NCI-H2196 treated with DMSO at 0.1 percent for 48 hours (cell line): ENCODE measurements around the gene TTYH1.

Experiments
- DNase-seq: peaks from one replicate; lab custom pipeline; 2025; ENCODE audit not compliant: unreplicated experiment; lab: John Stamatoyannopoulos, UW

TTYH1 gene

DNA sequence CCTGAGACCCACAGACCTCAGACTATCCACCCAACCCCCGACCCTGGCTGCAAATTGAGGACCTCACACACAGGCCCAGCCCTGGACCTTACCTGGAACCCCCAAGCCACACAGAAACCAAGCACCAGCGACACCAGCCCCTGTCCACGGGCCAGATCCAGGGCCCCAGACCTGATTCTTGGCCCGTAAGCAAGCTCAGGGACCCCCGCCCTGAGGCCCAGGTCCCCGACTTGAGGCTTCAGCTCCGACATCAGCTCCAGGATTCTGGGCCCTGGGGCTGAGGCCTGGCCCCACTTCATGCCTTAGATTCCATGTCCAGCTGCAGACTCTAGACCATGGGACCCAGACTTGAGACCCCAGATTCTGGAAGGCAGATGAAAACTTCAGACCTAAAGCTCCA is 6.3 kb downstream of the TTYH1 start:
- no peak for DNase-seq

DNA sequence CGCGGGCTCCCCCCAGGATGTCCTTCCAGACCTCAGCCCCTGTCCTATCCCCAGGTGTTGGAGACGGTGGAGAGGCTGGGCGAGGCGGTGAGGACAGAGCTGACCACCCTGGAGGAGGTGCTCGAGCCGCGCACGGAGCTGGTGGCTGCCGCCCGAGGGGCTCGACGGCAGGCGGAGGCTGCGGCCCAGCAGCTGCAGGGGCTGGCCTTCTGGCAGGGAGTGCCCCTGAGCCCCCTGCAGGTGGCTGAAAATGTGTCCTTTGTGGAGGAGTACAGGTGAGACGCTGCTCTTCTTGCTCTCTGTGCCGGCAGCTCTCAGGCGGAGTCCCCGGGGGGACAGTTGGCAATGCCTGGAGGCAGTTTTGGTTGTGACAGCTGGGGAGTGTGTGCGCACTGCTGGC is 6.9 kb downstream of the TTYH1 start:
- DNase-seq, result no peak

DNA sequence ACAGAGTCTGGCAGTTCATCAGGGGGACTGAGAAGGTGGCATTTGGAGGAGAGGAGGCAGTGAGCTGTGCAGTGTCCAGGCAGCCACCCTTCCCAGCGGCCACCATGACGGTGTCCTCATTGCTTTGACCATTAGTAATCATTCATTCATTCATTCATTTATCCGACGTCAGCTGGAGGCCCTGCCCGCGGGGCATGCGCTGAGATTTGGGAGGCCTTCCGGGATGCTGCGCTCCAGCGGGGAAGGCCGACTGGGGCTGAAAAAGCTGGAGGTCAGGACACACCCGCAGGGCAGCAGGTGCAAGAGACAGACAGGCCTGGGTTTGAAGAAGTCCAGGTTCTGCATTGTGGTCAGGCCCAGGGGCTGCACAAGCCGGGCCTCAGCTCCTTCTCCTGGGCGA is 8.9 kb downstream of the TTYH1 start:
- no peak for DNase-seq

DNA sequence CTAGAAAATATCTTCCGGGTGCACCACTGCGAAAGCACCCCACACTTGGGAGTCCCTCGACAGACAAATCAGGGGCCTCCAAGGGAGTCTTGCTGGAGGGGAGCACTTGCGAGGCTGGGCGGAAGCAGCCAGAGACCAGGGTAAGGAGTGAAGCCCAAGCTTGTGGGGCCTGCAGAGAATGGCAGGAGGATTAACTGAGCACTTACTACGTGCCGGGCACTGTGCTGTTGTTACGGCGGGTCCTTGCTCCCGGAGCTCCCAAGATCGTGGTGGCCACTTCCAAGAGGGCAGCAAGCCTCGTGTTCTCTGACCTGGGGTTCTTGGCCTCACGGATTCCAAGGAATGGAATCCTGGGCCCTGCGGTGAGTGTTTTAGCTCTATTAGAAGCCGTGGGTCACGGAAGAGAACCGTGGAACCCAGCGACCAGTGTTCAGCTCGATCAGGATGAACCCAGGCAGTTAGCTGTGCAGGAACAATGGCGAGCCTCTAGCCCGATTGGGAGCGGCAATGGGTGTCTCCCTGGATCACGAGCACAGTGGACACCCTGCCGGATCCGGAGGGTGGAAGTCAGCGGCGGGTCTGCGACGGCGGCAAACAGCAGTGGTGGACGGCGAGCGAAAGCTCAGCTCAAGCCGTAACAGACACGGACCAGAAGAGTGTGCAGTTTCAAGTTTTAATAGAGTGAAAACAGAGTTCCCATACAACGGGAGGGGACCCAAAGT is 9.6 kb downstream of the TTYH1 start:
- DNase-seq, result no peak

DNA sequence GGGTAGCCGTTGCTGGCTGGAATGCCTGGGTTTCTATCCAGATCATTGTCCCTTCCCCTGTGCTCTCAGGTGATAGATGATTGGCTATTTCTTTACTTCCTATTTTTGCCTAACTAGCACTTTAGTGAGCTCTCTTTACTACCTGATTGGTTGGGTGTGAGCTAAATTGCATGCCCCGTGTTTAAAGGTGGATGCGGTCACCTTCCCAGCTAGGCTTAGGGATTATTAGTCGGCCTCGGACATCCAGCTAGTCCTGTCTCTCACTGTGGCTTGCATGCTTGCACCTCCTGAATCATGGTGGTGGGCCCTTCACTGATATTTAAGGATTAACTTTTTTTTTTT is 10.1 kb downstream of the TTYH1 start:
- no peak for DNase-seq

DNA sequence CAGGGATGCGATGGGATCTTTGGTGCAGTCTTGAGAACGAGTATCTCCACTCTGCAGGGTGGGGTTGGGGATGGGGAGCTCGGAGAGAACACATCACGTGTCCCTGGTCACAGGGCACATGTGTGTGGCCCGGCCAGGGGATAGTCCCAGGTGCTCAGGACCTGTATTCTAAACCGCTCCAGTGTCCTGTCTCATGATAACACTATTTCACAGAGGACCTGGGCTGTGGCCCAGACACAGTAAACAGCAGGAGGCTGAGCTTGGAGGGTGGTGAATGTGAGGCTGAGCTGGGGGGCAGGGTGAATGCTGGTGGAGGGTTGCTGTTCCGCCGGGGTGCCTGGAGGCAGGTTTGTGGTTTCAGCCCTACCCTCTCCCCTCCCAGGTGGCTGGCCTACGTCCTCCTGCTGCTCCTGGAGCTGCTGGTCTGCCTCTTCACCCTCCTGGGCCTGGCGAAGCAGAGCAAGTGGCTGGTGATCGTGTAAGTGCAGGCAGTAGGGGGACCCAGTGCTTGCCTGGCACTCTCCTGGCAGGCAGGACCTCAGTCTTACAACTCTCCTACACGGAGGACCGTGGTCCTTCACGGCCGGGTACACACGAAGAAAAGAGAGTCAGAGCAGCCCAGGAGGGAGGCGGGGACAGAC is 11.1 kb downstream of the TTYH1 start:
- no peak for DNase-seq

DNA sequence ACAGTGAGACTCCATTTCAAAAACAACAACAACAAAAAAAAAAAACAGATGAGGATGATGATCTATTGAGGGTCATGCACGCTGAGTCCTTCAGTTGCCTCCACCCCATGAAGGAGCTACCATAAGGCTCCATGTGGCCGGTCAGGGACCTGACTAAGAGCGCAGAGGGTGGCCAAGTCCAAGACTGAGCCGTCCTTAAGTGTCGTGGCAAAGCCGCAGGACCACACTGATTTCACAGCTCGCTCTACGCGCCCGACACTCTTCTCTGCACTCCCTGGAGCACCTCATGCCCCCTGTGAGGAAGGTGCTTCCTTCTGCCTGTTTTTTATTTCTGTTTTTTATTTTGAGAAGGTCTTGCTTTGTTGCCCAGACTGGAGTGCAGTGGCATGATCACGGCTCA is 12.3 kb downstream of the TTYH1 start:
- no peak for DNase-seq

DNA sequence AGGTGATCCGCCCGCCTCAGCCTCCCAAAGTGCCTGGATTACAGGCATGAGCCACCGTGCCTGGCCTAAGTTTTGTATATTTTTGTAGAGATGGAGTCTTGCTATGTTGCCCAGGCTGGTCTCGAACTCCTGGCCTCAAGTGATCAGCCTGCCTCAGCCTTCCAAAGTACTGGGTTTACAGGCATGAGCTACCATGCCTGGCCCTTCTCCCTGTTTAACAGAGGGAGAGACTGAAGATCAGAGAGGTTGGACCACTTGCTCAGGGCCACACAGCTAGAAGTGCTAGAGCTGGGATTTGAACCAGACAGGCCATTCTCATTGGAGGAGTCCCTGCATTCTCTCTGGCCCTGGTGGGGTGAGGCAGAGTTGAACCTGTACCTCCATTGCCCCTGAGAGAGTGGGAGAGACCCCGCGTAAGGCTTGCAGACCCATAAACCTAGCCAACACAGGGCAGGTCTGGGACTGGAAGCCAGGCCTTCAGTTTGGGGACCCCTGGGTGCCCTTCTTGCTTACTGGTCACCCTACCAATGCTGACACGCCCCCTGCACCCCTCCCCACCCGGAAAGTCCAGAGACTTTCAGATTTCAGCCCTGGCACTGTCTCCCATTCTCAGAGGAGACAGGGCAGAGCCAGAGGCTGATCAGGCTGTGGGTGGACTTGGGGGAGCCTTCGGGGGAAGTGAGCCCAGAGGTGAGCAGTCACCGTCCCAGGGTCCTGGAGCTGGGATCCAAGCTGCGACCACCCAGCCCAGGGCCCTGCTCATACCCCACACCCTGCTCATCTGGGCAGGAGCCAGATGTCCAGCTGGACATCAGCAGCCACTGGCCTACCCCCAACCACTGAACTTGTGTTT is 13.3 kb downstream of the TTYH1 start:
- DNase-seq, result no peak

DNA sequence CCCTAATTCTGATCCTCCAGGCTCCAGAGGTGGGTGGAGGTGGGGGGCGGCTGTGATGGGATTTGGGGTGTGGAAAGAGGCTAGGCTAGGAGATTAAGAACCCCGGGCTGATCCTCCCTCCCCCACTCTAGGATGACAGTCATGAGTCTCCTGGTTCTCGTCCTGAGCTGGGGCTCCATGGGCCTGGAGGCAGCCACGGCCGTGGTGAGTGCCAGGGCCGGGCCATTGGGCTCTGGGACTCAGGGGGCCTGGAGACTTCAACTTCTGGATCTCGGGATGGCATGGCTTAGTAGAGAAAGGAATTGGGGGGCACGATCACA is 13.9 kb downstream of the TTYH1 start:
- DNase-seq, result no peak

DNA sequence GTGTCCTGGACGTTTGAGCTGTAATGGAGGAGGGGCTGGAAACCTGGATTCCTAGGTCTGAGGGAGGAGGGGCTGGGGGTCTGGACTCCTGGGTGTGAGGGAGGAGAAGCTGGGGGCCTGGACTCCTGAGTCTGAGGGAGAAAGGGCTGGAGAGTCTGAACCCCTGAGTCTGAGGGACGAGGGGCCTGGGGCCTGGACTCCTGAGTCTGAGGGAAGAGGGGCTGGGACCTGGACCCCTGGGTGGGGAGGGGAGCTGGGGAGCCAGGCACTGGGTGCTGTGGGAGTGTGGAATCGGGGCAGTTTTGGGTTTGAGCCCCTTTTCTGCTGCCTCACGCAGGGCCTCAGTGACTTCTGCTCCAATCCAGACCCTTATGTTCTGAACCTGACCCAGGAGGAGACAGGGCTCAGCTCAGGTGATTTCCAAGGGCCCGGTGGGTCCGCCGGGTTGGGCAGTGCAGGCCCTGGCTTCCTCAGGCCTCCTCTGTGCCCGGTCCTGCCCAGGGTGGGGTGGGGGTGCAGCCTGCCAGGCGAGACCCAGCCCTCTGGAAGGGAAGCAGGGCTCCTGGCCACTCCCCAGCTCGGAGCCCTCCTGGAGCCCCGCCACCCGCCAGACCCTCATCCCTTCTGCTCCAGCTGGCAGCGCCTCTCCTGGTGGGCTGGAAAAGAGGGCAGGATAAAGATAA is 14.4 kb downstream of the TTYH1 start:
- no peak for DNase-seq

DNA sequence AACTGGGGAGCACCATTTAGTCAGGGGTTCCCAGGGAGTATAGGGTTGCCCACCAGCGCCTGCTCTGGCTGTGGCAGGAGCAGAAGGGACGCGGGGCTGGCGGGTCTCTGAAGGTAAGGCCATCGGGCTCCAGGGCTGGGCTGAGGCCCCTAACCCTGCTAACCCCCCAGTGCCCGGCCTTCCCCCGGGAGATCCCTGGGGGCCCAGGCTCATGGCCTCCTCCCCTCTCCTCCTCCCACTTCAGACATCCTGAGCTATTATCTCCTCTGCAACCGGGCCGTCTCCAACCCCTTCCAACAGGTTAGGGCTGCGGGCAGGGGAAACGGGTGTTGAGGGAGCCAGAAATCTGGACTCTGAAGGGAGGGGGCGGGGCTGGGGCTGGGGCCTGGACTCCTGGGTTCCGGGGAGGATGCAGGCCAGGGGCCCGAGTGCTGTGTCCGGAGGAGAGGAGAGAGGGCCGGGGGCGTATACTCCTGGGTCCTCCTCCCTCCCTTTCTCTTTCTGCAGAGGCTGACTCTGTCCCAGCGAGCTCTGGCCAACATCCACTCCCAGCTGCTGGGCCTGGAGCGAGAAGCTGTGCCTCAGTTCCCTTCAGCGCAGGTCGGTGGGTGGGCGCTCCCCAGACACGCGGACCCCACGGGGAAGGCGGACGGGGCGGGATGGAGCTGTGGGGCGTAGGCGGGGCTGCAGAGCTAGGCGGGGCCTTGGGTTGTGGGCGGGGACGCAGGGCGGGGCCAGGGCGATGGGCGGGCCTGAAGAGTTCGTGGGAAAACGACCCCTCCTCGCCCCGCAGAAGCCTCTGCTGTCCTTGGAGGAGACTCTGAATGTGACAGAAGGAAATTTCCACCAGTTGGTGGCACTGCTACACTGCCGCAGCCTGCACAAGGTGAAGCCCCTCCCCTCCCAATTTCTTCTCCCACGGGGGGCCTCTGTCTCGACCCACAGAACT is 15.3 kb downstream of the TTYH1 start:
- no peak for DNase-seq

DNA sequence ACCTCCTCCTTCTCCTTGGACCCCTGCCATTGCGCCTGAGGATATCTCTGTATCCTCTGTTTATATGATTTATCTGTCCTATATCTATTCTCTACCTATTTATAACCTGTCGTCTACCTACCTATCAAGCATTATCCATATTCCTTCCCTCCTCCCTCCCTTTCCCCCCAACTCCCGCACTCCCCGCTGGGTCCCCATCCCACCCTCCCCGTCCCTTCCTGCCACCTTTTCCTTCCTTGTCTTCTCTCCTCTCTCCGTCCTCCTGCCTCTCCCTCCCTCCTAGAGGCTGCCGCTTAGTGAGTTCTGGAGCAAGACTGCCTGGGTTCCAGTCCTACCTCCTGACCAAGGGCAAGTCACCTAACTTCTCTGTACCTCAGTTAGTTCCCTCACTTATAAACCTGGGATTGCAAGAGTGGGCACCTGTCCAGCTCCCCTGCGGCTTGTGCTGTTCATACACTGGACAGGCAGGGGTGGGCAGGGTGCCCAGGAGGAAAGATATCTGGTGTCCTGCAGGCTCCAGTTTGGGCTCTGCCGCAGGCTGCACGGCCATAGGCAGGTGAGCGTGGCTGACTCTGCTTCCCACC is 16.1 kb downstream of the TTYH1 start:
- peak; percentile 81 for DNase-seq

DNA sequence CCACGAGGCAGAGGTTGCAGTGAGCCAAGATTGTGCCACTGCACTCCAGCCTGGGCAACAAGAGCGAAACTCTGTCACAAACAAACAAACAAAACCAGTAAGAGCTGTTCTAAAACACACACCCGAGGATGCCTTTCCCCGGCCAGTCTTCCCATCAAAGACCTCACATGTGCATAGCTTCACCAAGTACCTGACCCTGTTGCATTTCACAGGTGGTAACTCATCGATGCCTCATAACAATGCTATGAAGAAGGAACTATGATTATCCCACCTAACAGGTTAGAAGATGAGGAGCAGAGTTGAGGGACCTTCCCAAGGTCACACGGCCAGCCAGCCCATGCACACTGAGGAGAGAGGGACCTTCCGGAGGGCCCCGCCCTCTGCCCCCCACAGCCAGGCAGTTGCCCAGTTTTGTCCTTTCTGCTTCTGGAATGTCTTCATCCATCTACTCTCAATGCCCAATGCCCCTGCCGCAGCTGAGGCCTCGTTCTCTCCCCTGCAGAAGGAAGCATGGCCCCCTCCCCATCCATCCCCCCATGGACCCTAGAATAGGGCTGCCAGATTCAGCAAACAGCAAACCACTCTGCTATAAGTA is 17.0 kb downstream of the TTYH1 start:
- DNase-seq, result no peak

DNA sequence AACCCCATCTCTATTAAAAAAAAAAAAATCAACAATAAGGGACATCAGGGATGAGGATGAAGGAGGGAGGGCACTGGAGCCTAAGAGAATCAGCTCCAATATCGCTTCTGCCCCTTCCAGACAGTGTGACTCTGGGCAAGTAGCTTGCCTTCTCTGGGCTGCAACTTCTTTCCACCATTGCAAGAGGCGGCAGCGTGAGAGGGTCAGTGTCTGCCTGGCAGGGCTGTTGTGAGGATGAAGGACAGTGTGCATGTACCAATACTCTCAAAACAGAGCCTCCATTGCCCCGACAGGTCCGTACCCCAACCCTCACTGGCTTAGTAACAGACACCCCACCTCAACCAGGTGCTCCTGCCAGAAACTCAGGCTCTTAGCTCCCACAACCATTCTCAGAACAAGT is 18.4 kb downstream of the TTYH1 start:
- no peak for DNase-seq

DNA sequence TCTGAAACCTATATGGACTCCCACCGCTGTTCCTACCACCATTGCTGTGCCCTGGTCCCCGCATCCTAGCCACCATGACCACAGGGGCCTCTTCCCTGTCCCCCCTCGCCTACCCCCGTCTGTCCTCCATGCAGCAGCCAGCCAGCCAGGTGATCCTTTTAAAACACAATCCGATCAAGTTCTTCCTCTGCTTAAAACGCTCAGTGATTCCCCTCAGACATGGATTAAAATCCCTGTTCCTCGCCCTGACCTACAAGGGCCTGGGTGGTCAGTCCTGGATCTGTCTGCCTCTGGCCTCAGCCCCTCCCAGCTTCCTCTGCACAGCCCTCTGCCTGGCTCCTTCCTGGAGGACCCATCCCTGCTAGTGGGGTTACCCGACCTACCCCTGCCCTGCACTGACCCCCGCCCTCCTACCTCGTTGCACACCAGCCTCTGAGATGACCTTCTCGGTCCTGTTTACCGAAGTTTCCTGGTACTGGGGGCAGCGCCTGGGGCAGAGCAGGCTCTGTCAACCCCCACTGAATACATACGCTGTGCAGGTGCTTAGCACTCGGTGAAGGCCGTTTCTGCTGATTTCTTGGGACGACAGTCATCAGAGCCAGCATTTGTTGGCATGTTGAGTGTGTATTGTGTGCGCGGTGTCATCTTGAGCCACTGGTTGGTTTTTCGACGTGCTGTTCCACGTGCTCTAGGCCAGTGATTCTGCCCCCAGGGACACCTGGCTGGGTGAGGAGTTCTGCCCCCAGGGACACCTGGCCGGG is 19.0 kb downstream of the TTYH1 start:
- no peak for DNase-seq

DNA sequence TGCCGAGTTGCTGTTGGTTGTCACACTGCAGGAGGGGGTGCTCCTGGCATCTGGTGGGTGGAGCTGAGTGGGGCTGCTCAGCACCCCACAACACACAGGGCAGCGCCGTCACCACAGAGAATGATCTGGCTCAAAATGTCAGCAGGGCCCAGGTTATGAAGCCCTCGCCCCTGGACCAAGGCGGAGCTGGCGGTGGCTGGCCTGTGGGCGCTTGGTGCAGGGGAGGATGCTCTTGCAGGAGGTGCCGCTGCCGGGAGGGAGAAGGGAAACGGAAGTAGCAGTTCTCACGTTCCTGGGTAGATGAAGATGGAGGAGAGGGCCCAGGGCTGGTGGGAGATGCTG is 19.6 kb downstream of the TTYH1 start:
- DNase-seq, result no peak

DNA sequence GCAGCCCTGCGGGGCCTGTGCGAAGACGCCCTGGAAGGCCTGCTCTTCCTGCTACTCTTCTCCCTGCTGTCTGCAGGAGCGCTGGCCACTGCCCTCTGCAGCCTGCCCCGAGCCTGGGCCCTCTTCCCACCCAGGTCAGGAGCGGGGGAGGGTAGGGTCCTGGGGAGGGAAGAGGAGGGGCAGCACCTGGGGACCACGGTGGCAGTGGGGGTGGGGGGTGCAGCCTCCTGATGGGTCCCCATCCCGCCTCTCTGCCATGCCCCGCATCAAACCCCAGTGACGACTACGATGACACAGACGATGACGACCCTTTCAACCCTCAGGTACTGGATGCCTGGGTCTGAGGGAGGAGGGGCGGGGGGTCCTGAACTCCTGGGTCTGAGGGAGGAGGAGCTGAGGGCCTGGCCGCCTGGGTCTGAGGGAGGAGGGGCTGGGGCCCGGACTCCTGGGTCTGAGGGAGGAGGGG is 20.3 kb downstream of the TTYH1 start:
- DNase-seq, result no peak

DNA sequence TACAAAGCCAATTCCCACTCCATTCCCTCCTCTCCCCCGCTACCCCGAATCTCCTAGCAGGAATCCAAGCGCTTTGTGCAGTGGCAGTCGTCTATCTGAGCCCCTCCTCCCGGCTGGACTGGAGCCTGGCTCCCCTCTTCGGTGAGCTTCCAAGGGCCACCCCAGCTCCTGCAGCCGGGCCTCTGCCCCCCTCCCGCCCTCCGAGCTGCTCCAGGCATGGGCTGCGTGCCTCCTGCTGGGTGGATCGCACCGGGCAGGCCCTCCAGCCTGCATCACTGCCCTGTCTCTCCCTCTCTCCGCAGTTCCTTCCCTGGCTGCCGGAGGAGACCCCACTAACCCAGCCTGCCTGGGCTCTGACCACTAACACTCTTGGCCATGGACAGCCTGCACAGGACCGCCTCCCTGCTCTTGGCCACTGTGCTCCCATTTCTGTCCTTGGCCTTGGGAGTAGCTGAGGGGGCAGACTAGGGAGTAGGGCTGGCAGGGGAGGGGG is 20.8 kb downstream of the TTYH1 start:
- DNase-seq, result no peak

DNA sequence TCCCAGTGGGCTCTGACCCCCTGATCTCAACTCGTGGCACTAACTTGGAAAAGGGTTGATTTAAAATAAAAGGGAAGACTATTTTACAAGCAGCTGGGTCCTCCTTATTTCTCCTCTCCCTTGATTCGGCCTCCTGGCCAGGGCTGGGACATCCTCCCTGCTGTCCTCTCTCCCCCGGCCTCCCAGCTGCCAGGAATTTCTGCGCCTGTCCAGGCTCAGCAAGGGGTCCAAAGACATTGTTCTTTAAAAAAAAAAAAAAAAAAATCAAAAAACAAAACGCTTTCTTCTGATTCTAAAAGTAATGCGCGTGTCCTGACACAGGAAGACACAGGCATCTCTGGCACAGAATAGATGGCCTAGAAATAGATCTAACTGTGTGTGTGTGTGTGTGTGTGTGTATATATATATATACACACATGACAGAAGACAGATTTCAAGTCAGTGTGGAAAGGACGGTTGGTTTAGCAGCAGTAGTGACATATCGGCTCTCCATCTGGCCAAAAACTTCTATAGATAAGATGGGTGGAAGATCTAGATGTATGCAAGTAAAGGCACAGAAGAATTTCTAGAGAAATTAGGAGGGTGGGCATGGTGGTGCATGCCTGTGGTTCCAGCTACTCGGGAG is 21.5 kb downstream of the TTYH1 start:
- no peak for DNase-seq
